SK-N-MC (cell line): ENCODE data around the gene OPCML.

Experiments used
- EZH2 ChIP-seq: fragments of 200-600 bp; sonication (generic); IDR thresholded peaks from one replicate; pipeline ENCODE4 v1.6.1; 2017; ENCODE audit warnings: antibody characterized with exemption
- POLR2AphosphoS5 ChIP-seq: IDR thresholded peaks from 2 replicates; pipeline ENCODE4 v1.6.1; 2012; ENCODE audit warnings: mild to moderate bottlenecking, low read depth, low read length, borderline replicate concordance

- TF ChIP-seq POLR2AphosphoS5, result no peak
- TF ChIP-seq EZH2, result no peak
Measured at GRCh38 chr11:133064961-133065360, 467.3 kb downstream of the OPCML start.
